B cell (primary cell): ENCODE results near the gene CYB5B. TPM values are rescaled to one million over a fixed set of nuclear protein-coding genes. Genes with fewer than 3 reads are reported as not detected.

Source experiments
- ATAC-seq: fragments of 200-7000 bp; cut with Tn5 transposase; one replicate; pipeline ENCODE4 v1.10.0; 2021; ENCODE audit warnings: low read depth, mild to moderate bottlenecking, moderate number of reproducible peaks, moderate library complexity
- CTCF ChIA-PET: fragments of 350-600 bp; sonication (Branson Sonifier 250); formaldehyde crosslinking; loops from one replicate; lab custom pipeline; 2021; ENCODE audit warnings: antibody characterized with exemption, inconsistent platforms; lab: Charles Lee
- POLR2A ChIA-PET: fragments of 350-600 bp; sonication (Branson Sonifier 250); formaldehyde crosslinking; loops from one replicate; lab custom pipeline; 2021; ENCODE audit warnings: antibody characterized with exemption; lab: Charles Lee
- DNase-seq: peaks from one replicate; pipeline ENCODE4 v3.0.0; 2013
- H2AFZ ChIP-seq: 2 replicates; pipeline ENCODE4 v1.6.1; 2012; ENCODE audit warnings: mild to moderate bottlenecking, low read depth, low read length; ENCODE audit not compliant: insufficient read depth, poor library complexity, severe bottlenecking
- H3K27ac ChIP-seq, 2 donors: 1 replicate in 1 of 2; 2 replicates in 1 of 2; pipeline ENCODE4 v1.5.1; 2012 to 2013; ENCODE audit warnings: low read length in 2 of 2, mild to moderate bottlenecking in 2 of 2, moderate library complexity in 1 of 2
- H3K27me3 ChIP-seq, 4 experiments: fragments of 200-600 bp in 1 of 4; sonication (generic) in 1 of 4; replicated peaks in 1 of 4; 1 replicate in 2 of 4; 2 replicates in 2 of 4; pipeline versions ENCODE4 v1.6.1 to v1.7.0; 2013 to 2016; ENCODE audit warnings: low read length in 3 of 4, mild to moderate bottlenecking in 2 of 4, mixed read lengths in 1 of 4, moderate library complexity in 1 of 4; ENCODE audit not compliant: insufficient read depth in 4 of 4, control insufficient read depth in 3 of 4; ENCODE audit errors: control extremely low read depth in 1 of 4
- H3K36me3 ChIP-seq, 2 experiments: replicated peaks in 1 of 2; 1 replicate in 1 of 2; 2 replicates in 1 of 2; pipeline versions ENCODE4 v1.6.1 to v1.7.1; 2013; ENCODE audit warnings: low read length in 1 of 2; ENCODE audit not compliant: insufficient read depth in 2 of 2, control insufficient read depth in 1 of 2; ENCODE audit errors: control extremely low read depth in 1 of 2, extremely low read depth in 1 of 2
- H3K4me1 ChIP-seq, 2 donors: fragments of 200-600 bp in 1 of 2; sonication (generic) in 1 of 2; 1 replicate in 1 of 2; 2 replicates in 1 of 2; pipeline versions ENCODE4 v1.5.1 to v1.6.1; 2013 to 2017; ENCODE audit warnings: low read length in 2 of 2; ENCODE audit not compliant: control insufficient read depth in 2 of 2, insufficient read depth in 2 of 2
- H3K4me2 ChIP-seq: replicated peaks from 2 replicates; pipeline ENCODE3; 2012; ENCODE audit warnings: mild to moderate bottlenecking, low read depth, low read length; ENCODE audit not compliant: poor library complexity, severe bottlenecking
- H3K4me3 ChIP-seq, 5 experiments: fragments of 200-600 bp in 1 of 5; sonication (generic) in 1 of 5; 1 replicate in 3 of 5; 2 replicates in 2 of 5; pipeline versions ENCODE4 v1.5.1 to v1.7.0; 2011 to 2016; ENCODE audit warnings: low read length in 4 of 5, mild to moderate bottlenecking in 4 of 5, low read depth in 2 of 5, control low read depth in 1 of 5, moderate library complexity in 1 of 5; ENCODE audit not compliant: insufficient read depth in 1 of 5; ENCODE audit errors: control extremely low read depth in 1 of 5, extremely low read depth in 1 of 5
- H3K79me2 ChIP-seq: fragments of 200-600 bp; sonication (generic); one replicate; pipeline ENCODE4 v1.6.0; 2016; ENCODE audit warnings: low read length; ENCODE audit not compliant: control insufficient read depth, insufficient read depth
- H3K9ac ChIP-seq: fragments of 200-600 bp; sonication (generic); 2 replicates; pipeline ENCODE4 v1.6.1; 2017; ENCODE audit warnings: mild to moderate bottlenecking, low read length, moderate library complexity
- H3K9me3 ChIP-seq, 3 donors: one replicate each; pipeline versions ENCODE4 v1.6.1 to v1.7.1; 2013; ENCODE audit warnings: low read length in 2 of 3; ENCODE audit not compliant: control insufficient read depth in 2 of 3, insufficient read depth in 1 of 3; ENCODE audit errors: control extremely low read depth in 1 of 3
- H4K20me1 ChIP-seq: 2 replicates; pipeline ENCODE4 v1.6.0; 2012; ENCODE audit warnings: mild to moderate bottlenecking, low read length; ENCODE audit not compliant: insufficient read depth, control insufficient read depth, poor library complexity, severe bottlenecking
- H3K27ac Mint-ChIP-seq: one replicate; pipeline ENCODE4 v1.8.0; 2021; ENCODE audit warnings: mixed read lengths
- H3K27me3 Mint-ChIP-seq: one replicate; pipeline ENCODE4 v1.8.0; 2021; ENCODE audit warnings: mixed read lengths
- H3K4me1 Mint-ChIP-seq: one replicate; pipeline ENCODE4 v1.8.0; 2021; ENCODE audit warnings: mixed read lengths
- H3K4me3 Mint-ChIP-seq: one replicate; pipeline ENCODE4 v1.8.0; 2021; ENCODE audit warnings: mixed read lengths
- H3K9me3 Mint-ChIP-seq: one replicate; pipeline ENCODE4 v1.8.0; 2022; ENCODE audit warnings: mixed read lengths; ENCODE audit not compliant: insufficient read depth
- CTCF ChIP-seq: fragments of 200-600 bp; IDR thresholded peaks from one replicate; pipeline ENCODE4 v1.8.0; 2022; ENCODE audit warnings: antibody characterized with exemption, mild to moderate bottlenecking
- EZH2 ChIP-seq: IDR thresholded peaks from 2 replicates; pipeline ENCODE4 v1.6.1; 2012; ENCODE audit warnings: borderline replicate concordance, low read depth, mild to moderate bottlenecking, moderate library complexity, low read length; ENCODE audit not compliant: insufficient read depth, poor library complexity, severe bottlenecking
- WGBS: methylation state at CpG from one replicate; pipeline ENCODE4 v1.1.5; 2013; ENCODE audit warnings: missing lambda C conversion rate; ENCODE audit not compliant: insufficient coverage; 5-methylcytosine and 5-hydroxymethylcytosine counted together
- intact Hi-C: fragments of 100-400 bp; cut with micrococcal nuclease; formaldehyde crosslinking; loops from one replicate; pipeline ENCODE4 v1.10.0; 2022
- polyA plus RNA-seq: library from polyadenylated mRNA; depleted of rRNA; stranded (reverse); fragments of >200 nt; gene quantifications from 2 replicates; pipeline ENCODE4 v1.2.3, GENCODE V29; 2012
- total RNA-seq, 2 donors: library from RNA; stranded (reverse); fragments of 120-200 nt in 1 of 2; gene quantifications; 1 replicate in 1 of 2; 2 replicates in 1 of 2; pipeline versions ENCODE4 v1.2.3 to v1.2.4, GENCODE V29; 2013 to 2022

CYB5B gene
- total and polyA plus RNA-seq, 2 donors (not counting 1 experiment from before 2014, with no cell fraction given), result 21.5 to 64.7 TPM

- intact Hi-C loops, result no loop called here
- 92% methylated on average over 3 of the region's 4 CpGs for WGBS
- CTCF ChIA-PET, result no interaction called here
- no peaks in the 10 kb centered on the region for H3K4me1 ChIP-seq
- H3K9me3 ChIP-seq, result no peaks in the 10 kb centered on the region
- Mint-ChIP-seq H3K4me3 (no peak overlapping the region), H3K4me1 (no peaks in the 10 kb centered on the region), H3K9me3 (no peaks in the 10 kb centered on the region), H3K27ac (no peak overlapping the region), H3K27me3 (no peaks in the 10 kb centered on the region)
- ATAC-seq (no peak), DNase-seq (no peak)
- POLR2A ChIA-PET, result no interaction called here
- H3K4me2 ChIP-seq, result no peak overlapping the region
- H3K36me3 ChIP-seq, result no peaks in the 10 kb centered on the region
- no peak overlapping the region for H3K4me3 ChIP-seq
- no peak overlapping the region for H2AFZ ChIP-seq
- H3K79me2 ChIP-seq, result no peaks in the 10 kb centered on the region
- TF ChIP-seq EZH2 (no peak), CTCF (no peak)
- no peaks in the 10 kb centered on the region for H4K20me1 ChIP-seq
- no peaks in the 10 kb centered on the region for H3K27me3 ChIP-seq
- no peak overlapping the region for H3K27ac ChIP-seq
- no peak overlapping the region for H3K9ac ChIP-seq
Observed at GRCh38 chr16:69496376-69496775, 72.0 kb downstream of the CYB5B start.

- H4K20me1 ChIP-seq, result no peaks in the 10 kb centered on the region
- no peaks in the 10 kb centered on the region for H3K9me3 Mint-ChIP-seq
- H3K9ac ChIP-seq, result no peak overlapping the region
- intact Hi-C loops, result no loop called here
- no peak overlapping the region for H2AFZ ChIP-seq
- peaks cover 5% of the 10 kb centered on the region for H3K4me1 Mint-ChIP-seq
- ChIA-PET POLR2A (no interaction called here), CTCF (no interaction called here)
- H3K4me1 ChIP-seq, result peaks cover 4% of the 10 kb centered on the region in 2 donors
- no peaks in the 10 kb centered on the region for H3K36me3 ChIP-seq
- no peaks in the 10 kb centered on the region for H3K9me3 ChIP-seq
- no peak overlapping the region for H3K4me2 ChIP-seq
- H3K79me2 ChIP-seq, result no peaks in the 10 kb centered on the region
- 100% methylated on average over 1 of the region's 5 CpGs for WGBS
- H3K27ac Mint-ChIP-seq, result no peak overlapping the region
- H3K27ac ChIP-seq, result no peak overlapping the region
- H3K4me3 ChIP-seq, result no peak overlapping the region
- no peak for TF ChIP-seq EZH2
- TF ChIP-seq CTCF, result no peak
- DNase-seq (no peak), ATAC-seq (no peak)
- no peak overlapping the region for H3K4me3 Mint-ChIP-seq
- H3K27me3 ChIP-seq, result no peaks in the 10 kb centered on the region
- no peaks in the 10 kb centered on the region for H3K27me3 Mint-ChIP-seq
Observed at GRCh38 chr16:69496896-69497295, 72.5 kb downstream of the CYB5B start.
